ENCODE measurements around the gene NDUFAF2.
"Not testable (repeated sequence)": the region's sequence is repeated elsewhere in the genome, so short reads cannot be mapped to it uniquely, and the experiment has no call there.

NDUFAF2 gene

GRCh38 chr5:60944904-60945812 lies at the start of gene NDUFAF2, which contains the start of gene ERCC8:
Gene NDUFAF2 (plus strand): TSS chr5:60945205. CDS start chr5:60945256, 51 bp downstream.
Gene ERCC8 (minus strand): TSS chr5:60945070. CDS start chr5:60945008, 62 bp downstream.
- DNase-seq, result peak; percentile 95

- DNase-seq, result no peak
These were observed 48.0 kb upstream of the NDUFAF2 start for GRCh38 chr5:60896991-60897390.

- DNase-seq, result no peak
These were observed 41.6 kb upstream of the NDUFAF2 start for GRCh38 chr5:60903356-60903755.

GRCh38 chr5:60916646-60917045 lies 28.4 kb upstream of the NDUFAF2 start:
- DNase-seq, result no peak

GRCh38 chr5:60918466-60918865 lies 26.5 kb upstream of the NDUFAF2 start:
- no peak for DNase-seq

GRCh38 chr5:60927450-60927849 lies 17.6 kb upstream of the NDUFAF2 start:
- no peak for DNase-seq

GRCh38 chr5:60929024-60929423 lies 16.0 kb upstream of the NDUFAF2 start:
- no peak for DNase-seq

GRCh38 chr5:60943624-60944023 lies 1.4 kb upstream of the NDUFAF2 start:
- no peak for DNase-seq

GRCh38 chr5:60945813-60946187 lies 795 bp downstream of the NDUFAF2 start:
- DNase-seq, result no peak

- DNase-seq, result no peak
These were observed 3.7 kb downstream of the NDUFAF2 start for GRCh38 chr5:60948738-60949137.

- DNase-seq, result no peak
These were observed 10.2 kb downstream of the NDUFAF2 start for GRCh38 chr5:60955239-60955638.

- DNase-seq, result no peak
These were observed 13.1 kb downstream of the NDUFAF2 start for GRCh38 chr5:60958088-60958487.

GRCh38 chr5:60958712-60959111 lies 13.7 kb downstream of the NDUFAF2 start:
- DNase-seq, result no peak

GRCh38 chr5:60959156-60959555 lies 14.2 kb downstream of the NDUFAF2 start:
- no peak for DNase-seq

- no peak for DNase-seq
These were observed 15.6 kb downstream of the NDUFAF2 start for GRCh38 chr5:60960591-60960990.

GRCh38 chr5:60961685-60962084 lies 16.7 kb downstream of the NDUFAF2 start:
- no peak for DNase-seq

GRCh38 chr5:60972231-60972630 lies 27.2 kb downstream of the NDUFAF2 start:
- peak; percentile 70 for DNase-seq

- DNase-seq, result no peak
These were observed 33.1 kb downstream of the NDUFAF2 start for GRCh38 chr5:60977956-60978737.

GRCh38 chr5:60978968-60979367 lies 34.0 kb downstream of the NDUFAF2 start:
- no peak for DNase-seq

GRCh38 chr5:60980511-60980910 lies 35.5 kb downstream of the NDUFAF2 start:
- no peak for DNase-seq

GRCh38 chr5:60982127-60982526 lies 37.1 kb downstream of the NDUFAF2 start:
- DNase-seq, result not testable (repeated sequence)

- DNase-seq, result no peak
These were observed 44.8 kb downstream of the NDUFAF2 start for GRCh38 chr5:60989790-60990189.

- DNase-seq, result no peak
These were observed 47.9 kb downstream of the NDUFAF2 start for GRCh38 chr5:60992871-60993270.

GRCh38 chr5:60993425-60993824 lies 48.4 kb downstream of the NDUFAF2 start:
- no peak for DNase-seq

Measured in activated effector memory CD4-positive, alpha-beta T cell treated with anti-CD3 and anti-CD28 coated beads, Interleukin-2, amount 50 U/mL, for 16 hours (primary cell).